C4-2B (cell line): ENCODE measurements around the gene MITF.

Source experiments
- ZFX ChIP-seq: fragments of 450-650 bp; IDR thresholded peaks from 2 replicates; pipeline ENCODE4 v1.6.1; 2017
- TF ChIP-seq, protein P1 (sequence below): fragments of 450-650 bp; conservative IDR thresholded peaks from 2 replicates; pipeline ENCODE4 v1.5.1; 2017; ENCODE audit warnings: mild to moderate bottlenecking

DNA sequence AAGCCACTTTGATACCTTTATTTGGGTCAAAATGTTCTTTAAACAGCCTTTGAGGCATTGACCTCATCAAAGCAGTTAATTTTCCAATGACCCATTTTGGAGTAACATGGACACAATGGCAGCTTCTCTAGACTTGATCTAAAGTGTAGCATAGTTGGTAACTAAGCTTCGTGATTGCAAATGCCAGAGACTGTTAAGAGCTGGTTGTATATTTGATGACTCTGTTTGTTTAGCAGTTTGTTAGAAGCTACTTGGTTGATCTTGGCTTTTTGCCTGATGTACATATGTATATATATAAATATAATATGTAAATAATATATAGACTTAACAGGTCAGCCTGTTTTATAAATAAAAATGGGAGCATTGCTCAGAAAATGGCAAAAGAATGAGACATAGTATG is 68.4 kb downstream of the MITF start:
- TF ChIP-seq, protein P1, sequence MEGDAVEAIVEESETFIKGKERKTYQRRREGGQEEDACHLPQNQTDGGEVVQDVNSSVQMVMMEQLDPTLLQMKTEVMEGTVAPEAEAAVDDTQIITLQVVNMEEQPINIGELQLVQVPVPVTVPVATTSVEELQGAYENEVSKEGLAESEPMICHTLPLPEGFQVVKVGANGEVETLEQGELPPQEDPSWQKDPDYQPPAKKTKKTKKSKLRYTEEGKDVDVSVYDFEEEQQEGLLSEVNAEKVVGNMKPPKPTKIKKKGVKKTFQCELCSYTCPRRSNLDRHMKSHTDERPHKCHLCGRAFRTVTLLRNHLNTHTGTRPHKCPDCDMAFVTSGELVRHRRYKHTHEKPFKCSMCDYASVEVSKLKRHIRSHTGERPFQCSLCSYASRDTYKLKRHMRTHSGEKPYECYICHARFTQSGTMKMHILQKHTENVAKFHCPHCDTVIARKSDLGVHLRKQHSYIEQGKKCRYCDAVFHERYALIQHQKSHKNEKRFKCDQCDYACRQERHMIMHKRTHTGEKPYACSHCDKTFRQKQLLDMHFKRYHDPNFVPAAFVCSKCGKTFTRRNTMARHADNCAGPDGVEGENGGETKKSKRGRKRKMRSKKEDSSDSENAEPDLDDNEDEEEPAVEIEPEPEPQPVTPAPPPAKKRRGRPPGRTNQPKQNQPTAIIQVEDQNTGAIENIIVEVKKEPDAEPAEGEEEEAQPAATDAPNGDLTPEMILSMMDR, result no peak
- no peak for TF ChIP-seq ZFX
